Fibroblast of mammary gland (primary cell): Measurements from ENCODE around the gene G3BP2.
"Not testable (repeated sequence)": the region's sequence is repeated elsewhere in the genome, so short reads cannot be mapped to it uniquely, and the experiment has no call there.

Experiments used
- DNase-seq: peaks from one replicate; pipeline ENCODE4 v3.0.0-alpha.2; 2010; ENCODE audit warnings: low read depth
- H3K4me3 ChIP-seq: 2 replicates; pipeline ENCODE4 v1.5.1; 2011; ENCODE audit warnings: low read depth, mild to moderate bottlenecking, low read length, moderate library complexity; ENCODE audit not compliant: control insufficient read depth
- TF ChIP-seq, protein P1 (sequence below): conservative IDR thresholded peaks from 2 replicates; pipeline ENCODE4 v1.5.1; 2011; ENCODE audit warnings: low read depth, low read length, inconsistent platforms; ENCODE audit not compliant: control insufficient read depth, insufficient read depth

Gene G3BP2

DNA sequence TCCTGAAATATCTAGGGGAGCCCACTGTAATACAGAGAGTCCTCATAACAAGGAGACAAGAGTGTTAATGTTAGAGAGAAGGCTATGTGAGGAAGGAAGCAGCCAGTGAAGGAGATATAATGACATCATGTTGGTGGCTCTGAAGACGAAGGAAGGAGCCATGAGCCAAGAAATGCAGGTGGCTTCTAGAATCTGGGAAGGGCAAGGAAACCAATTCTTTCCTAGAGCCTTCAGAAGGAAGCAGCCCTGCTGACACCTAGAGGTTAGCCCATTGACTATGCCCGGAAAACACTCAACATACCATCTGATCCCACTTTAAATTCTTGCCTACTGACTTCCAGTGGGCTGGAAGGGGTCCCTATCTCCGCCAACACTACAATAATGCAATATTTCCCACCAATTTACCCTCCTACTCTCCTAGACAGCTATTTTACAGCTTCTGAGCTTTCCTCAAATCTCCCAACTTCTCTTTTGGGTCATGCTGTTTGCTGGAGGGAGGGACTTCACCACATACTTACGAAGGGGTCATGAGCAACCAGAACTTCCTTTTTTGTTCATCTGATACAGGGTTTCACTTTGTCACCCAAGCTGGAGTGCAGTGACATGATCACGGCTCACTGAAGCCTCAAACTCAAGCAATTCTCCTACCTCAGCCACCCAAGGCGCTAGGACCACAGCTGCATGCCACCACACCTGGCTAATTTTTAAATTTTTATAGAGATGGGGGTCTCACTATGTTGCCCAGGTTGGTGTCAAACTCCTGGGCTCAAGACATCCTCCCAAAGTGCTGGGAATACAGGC lies 25.2 kb upstream of the G3BP2 start:
- no peak for DNase-seq
- TF ChIP-seq, protein P1, sequence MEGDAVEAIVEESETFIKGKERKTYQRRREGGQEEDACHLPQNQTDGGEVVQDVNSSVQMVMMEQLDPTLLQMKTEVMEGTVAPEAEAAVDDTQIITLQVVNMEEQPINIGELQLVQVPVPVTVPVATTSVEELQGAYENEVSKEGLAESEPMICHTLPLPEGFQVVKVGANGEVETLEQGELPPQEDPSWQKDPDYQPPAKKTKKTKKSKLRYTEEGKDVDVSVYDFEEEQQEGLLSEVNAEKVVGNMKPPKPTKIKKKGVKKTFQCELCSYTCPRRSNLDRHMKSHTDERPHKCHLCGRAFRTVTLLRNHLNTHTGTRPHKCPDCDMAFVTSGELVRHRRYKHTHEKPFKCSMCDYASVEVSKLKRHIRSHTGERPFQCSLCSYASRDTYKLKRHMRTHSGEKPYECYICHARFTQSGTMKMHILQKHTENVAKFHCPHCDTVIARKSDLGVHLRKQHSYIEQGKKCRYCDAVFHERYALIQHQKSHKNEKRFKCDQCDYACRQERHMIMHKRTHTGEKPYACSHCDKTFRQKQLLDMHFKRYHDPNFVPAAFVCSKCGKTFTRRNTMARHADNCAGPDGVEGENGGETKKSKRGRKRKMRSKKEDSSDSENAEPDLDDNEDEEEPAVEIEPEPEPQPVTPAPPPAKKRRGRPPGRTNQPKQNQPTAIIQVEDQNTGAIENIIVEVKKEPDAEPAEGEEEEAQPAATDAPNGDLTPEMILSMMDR: no peak
- no peak overlapping the region for H3K4me3 ChIP-seq

DNA sequence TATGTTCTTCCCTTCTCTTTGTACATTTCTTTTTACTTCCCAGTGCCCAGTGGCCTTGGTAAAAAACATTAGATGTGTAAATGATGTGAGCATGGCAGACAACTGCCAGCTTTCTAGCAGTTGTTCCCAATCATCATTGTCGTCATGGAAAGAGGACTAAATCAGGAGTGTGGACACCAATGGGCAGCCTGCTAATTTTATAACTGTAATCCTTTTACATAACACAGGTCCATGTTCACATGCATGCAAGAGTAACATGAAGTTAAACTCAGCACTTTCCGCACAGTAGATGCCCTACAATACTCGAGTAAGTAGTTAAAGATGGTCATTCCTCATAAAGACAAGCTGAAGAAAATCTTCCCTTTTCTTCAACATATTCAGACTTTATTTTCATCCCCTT lies 23.4 kb upstream of the G3BP2 start:
- H3K4me3 ChIP-seq: no peak overlapping the region
- TF ChIP-seq, protein P1: no peak
- no peak for DNase-seq

DNA sequence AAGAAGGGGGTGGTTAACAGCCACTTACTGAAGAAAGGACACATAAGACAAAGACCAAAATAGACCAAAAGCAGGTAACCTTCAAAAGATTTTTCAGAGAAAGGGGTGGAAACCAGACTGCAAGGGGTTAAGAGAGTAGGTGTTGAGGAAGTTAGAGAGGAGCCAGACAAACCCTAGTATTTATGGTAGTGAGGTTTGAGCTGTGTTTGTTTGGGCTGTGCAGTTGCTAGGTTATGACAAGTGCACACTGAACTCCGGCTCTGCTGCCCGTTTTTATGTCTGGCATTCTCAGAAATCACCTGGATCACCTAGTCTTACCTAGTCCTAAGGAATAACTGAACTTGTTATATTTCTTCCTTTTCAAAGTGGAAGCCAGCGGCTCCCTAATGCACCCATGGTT lies 22.9 kb upstream of the G3BP2 start:
- H3K4me3 ChIP-seq: no peak overlapping the region
- DNase-seq: no peak
- TF ChIP-seq, protein P1: no peak

DNA sequence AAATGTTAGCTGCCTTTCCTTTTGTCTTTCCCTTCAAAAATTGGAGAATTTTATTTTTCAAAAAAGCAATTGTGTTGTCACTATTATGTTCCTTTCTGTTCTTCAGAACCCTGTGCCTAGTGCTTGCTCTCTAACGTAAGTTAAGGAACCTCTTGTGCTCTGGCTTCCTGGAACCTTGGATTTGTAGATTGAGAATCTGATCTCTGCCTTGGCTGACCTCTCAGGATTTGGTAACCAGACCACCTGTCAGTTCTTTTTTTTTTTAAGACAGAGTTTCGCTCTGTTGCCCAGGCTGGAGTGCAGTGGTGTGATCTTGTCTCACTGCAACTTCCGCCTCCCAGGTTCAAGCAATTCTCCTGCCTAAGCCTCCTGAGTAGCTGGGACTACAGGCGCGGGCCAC lies 18.9 kb upstream of the G3BP2 start:
- DNase-seq: not testable (repeated sequence)

DNA sequence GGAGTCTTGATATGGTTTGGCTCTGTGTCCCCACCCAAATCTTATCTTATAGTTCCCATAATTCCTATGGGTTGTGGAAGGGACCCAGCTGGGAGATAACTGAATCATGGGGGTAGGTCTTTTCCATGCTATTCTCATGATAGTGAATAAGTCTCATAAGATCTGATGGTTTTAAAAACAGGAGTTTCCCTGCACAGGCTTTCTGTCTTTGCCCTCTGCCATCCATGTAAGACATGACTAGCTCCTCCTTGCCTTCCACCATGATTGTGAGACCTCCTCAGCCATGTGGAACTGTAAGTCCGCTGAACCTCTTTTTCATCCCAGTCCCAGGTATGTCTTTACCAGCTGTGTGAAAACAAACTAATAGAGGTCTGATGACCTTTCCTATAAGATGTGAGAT lies 13.9 kb upstream of the G3BP2 start:
- not testable (repeated sequence) for DNase-seq, H3K4me3 ChIP-seq

More for the DNA sequence above, 18.9 kb upstream of the G3BP2 start:
- not testable (repeated sequence) for H3K4me3 ChIP-seq

DNA sequence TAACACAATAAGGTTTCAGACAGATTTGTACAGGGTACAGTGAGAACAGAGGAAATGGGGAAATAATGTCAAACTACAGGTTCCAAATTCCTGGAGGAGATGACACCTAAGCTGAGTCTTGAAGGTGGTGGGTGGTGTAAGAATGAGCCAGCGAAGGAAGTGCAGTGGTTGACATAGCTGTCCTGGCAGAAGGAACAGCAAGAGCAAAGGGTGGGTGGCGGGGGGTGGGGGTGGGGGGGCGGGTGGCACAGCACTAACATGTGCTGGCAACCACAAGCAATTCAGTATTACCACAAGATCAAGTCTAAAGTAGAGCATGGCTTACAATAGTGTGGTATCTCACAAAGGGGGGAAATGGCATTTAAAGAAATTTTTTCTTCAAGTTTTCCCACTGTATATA lies 13.1 kb upstream of the G3BP2 start:
- no peak overlapping the region for H3K4me3 ChIP-seq
- peak; percentile 6 for DNase-seq
- TF ChIP-seq, protein P1: no peak

DNA sequence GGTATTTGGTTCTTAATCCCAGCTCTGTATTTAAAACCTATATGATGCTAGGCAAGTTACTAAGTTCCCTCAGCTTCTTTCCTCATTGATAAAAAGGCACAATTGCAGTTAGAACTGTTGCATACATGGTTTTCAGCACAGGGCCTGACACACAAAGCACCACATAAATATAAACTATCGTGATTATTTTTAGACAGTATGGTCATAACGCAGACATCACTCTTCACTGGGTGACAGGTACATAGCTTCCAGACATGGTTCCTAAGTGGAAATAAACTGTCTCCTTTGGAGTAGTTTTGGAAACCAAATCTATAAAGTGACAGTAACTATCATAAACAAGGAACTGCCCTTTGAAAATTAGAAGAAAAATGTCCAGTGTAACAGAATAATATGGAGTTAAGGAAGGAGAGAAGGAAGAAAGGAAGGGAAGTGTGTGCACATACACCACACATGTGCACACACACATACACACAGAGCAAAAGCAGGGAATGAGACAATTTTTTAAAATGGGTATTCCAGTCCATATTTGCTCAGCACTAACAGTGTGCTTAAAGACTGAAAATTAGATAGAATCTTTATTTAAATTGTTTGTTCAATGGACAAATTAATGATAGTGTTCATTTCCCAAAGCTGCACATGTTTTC lies 12.5 kb upstream of the G3BP2 start:
- no peak for DNase-seq
- TF ChIP-seq, protein P1: no peak
- no peak overlapping the region for H3K4me3 ChIP-seq
